Endothelial cell (in vitro differentiated cells): ENCODE results near the gene NTN1. TPM values are rescaled to one million over a fixed set of nuclear protein-coding genes. Genes with fewer than 3 reads are reported as not detected.

Experiments used
- DNase-seq: peaks from one replicate; pipeline ENCODE4 v3.0.0; 2021; ENCODE audit warnings: low spot score
- H3K27ac Mint-ChIP-seq: one replicate; pipeline ENCODE4 v1.8.0; 2021; ENCODE audit warnings: mixed read lengths, inconsistent platforms; ENCODE audit not compliant: unreplicated experiment
- H3K27me3 Mint-ChIP-seq: one replicate; pipeline ENCODE4 v1.8.0; 2021; ENCODE audit warnings: mild to moderate bottlenecking, moderate library complexity, mixed read lengths, inconsistent platforms; ENCODE audit not compliant: unreplicated experiment
- H3K36me3 Mint-ChIP-seq: one replicate; pipeline ENCODE4 v1.8.0; 2021; ENCODE audit warnings: mild to moderate bottlenecking, low read depth, mixed read lengths, inconsistent platforms; ENCODE audit not compliant: unreplicated experiment
- H3K4me1 Mint-ChIP-seq: one replicate; pipeline ENCODE4 v1.8.0; 2021; ENCODE audit warnings: mild to moderate bottlenecking, mixed read lengths, inconsistent platforms; ENCODE audit not compliant: unreplicated experiment
- H3K4me3 Mint-ChIP-seq: one replicate; pipeline ENCODE4 v1.8.0; 2021; ENCODE audit warnings: mild to moderate bottlenecking, mixed read lengths, inconsistent platforms; ENCODE audit not compliant: unreplicated experiment
- H3K9me3 Mint-ChIP-seq: one replicate; pipeline ENCODE4 v1.8.0; 2021; ENCODE audit warnings: mixed read lengths, inconsistent platforms; ENCODE audit not compliant: unreplicated experiment
- CTCF ChIP-seq: fragments of 200-600 bp; sonication (generic); IDR thresholded peaks from one replicate; pipeline ENCODE4 v1.5.0; 2021; ENCODE audit warnings: antibody characterized with exemption; ENCODE audit not compliant: unreplicated experiment
- total RNA-seq: library from RNA; stranded (reverse); fragmentation: NEBNext Ultra II Directional; extraction: Animal tissue kit (Norgen Biotek cat#: 25700); gene quantifications from one replicate; pipeline ENCODE4 v1.2.1, GENCODE V29; 2021; ENCODE audit not compliant: unreplicated experiment

Gene NTN1
- total RNA-seq, 1 donor from 2014 or later, result 6.6 TPM

GRCh38 chr17:9003355-9004131 is 17.8 kb upstream of the NTN1 start:
- peaks cover 3% of the 10 kb centered on the region for H3K4me1 Mint-ChIP-seq
- DNase-seq, result peak; percentile 31
- TF ChIP-seq CTCF, result no peak
- H3K27ac Mint-ChIP-seq, result no peak overlapping the region
- H3K27me3 Mint-ChIP-seq, result peaks cover 20% of the 10 kb centered on the region
- no peaks in the 10 kb centered on the region for H3K36me3 Mint-ChIP-seq
- no peak overlapping the region for H3K4me3 Mint-ChIP-seq
- no peaks in the 10 kb centered on the region for H3K9me3 Mint-ChIP-seq

GRCh38 chr17:9004132-9004960 is 17.0 kb upstream of the NTN1 start:
- Mint-ChIP-seq H3K9me3 (peaks cover 1% of the 10 kb centered on the region), H3K27me3 (peaks cover 20% of the 10 kb centered on the region), H3K4me3 (no peak overlapping the region), H3K4me1 (peaks cover 3% of the 10 kb centered on the region), H3K27ac (no peak overlapping the region), H3K36me3 (no peaks in the 10 kb centered on the region)
- no peak for TF ChIP-seq CTCF
- peak; percentile 23 for DNase-seq

DNA sequence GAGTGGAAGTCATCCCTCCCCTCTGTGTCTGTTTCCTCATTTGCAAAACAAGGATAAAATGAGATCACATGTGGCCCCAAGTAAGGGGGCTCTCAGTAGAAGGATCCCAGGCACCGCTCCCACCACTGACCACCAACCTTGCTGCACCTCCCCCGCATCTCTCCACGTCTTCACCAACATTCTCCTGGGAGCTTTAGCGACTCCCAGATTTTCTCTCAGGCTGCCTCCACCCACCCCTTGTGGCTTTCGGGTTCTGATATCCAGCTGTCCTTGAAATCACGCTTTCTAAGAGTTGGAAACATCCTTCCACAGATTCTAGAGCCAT is 16.4 kb upstream of the NTN1 start:
- Mint-ChIP-seq H3K36me3 (no peaks in the 10 kb centered on the region), H3K4me1 (peaks cover 3% of the 10 kb centered on the region), H3K9me3 (peaks cover 3% of the 10 kb centered on the region), H3K27me3 (peaks cover 20% of the 10 kb centered on the region), H3K4me3 (no peak overlapping the region), H3K27ac (no peak overlapping the region)
- DNase-seq, result no peak
- TF ChIP-seq CTCF, result no peak

DNA sequence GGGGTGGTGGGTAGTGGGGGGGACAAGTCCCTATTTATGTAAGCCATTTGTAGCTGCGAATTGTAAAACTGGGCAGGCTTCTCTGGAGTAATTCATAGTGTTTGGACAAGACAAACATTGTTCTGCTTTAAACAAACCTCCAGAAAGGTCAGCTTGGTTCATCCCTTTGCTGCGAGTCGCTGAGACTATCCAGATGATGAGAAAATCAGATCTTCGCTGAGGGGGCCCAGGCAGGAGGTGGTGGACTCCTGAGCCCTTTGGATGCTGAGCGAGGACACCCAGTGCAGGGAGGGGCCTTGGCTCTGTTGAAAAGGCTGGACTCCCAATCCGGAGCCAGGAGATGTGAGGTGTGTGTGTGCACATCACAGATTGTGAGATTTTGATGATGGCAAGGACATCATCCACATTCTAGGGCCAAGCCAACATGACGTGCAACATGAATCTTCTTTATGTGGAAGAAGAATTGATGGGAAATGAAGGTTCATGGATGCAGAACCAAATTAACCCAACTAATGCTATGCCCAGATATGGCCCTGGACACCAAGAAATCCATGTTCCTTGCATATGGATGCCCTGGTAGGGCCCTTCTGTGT is 15.0 kb upstream of the NTN1 start:
- Mint-ChIP-seq H3K27ac (no peak overlapping the region), H3K36me3 (no peaks in the 10 kb centered on the region), H3K4me3 (no peak overlapping the region), H3K27me3 (peaks cover 23% of the 10 kb centered on the region), H3K4me1 (peaks cover 3% of the 10 kb centered on the region), H3K9me3 (peaks cover 3% of the 10 kb centered on the region)
- TF ChIP-seq CTCF, result no peak
- DNase-seq, result no peak
